ENCODE results near the gene MRPS33. TPM values are rescaled to one million over a fixed set of nuclear protein-coding genes. Genes with fewer than 3 reads are reported as not detected.
"Not testable (repeated sequence)": the region's sequence is repeated elsewhere in the genome, so short reads cannot be mapped to it uniquely, and the experiment has no call there.

Gene MRPS33
- total and polyA plus RNA-seq, 2 of the 8 experiments (the other 6 are each of a cell fraction or from before 2014, with no cell fraction given), result 22.9 to 62.6 TPM

DNA sequence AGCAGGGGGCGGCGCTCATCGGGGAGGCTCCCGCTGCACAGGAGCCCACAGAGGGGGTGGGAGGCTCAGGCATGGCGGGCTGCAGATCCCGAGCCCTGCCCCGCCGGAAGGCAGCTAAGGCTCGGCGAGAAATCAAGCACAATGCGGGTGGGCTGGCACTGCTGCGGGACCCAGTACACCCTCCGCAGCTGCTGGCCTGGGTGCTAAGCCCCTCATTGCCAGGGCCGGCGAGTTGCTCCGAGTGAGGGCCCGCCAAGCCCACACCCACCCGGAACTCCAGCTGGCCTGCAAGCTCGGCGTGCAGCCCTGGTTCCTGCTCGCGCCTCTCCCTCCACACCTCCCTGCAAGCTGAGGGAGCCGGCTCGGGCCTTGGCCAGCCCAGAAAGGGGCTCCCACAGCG is 57.8 kb downstream of the MRPS33 start:
- H4K20me1 ChIP-seq (replicated peaks in 1 of 2; ENCODE audit: control insufficient read depth in 1 of 2, insufficient read depth in 2 of 2, low read length in 2 of 2), result not testable (repeated sequence)

More for the DNA sequence above, 57.8 kb downstream of the MRPS33 start:
- not testable (repeated sequence) for H4K8ac ChIP-seq (ENCODE audit: extremely low read depth, insufficient read depth, low read length); DNase-seq (ENCODE audit: low read depth in 1 of 2, low spot score in 2 of 2); H3K27me3 ChIP-seq (replicated peaks in 1 of 4; ENCODE audit: control insufficient read depth in 3 of 4, extremely low read depth in 1 of 4, insufficient read depth in 3 of 4, low read length in 3 of 4); H3K4me2 ChIP-seq (ENCODE audit: insufficient read depth in 1 of 2, low read depth in 2 of 2, low read length in 2 of 2); H2AFZ ChIP-seq (ENCODE audit: low read length); H3K18ac ChIP-seq (ENCODE audit: extremely low read depth, low read length); H3K4me3 ChIP-seq (ENCODE audit: extremely low read depth in 1 of 4, insufficient read depth in 2 of 4, low read depth in 3 of 4, low read length in 4 of 4); H3K9ac ChIP-seq (replicated peaks in 1 of 4; ENCODE audit: extremely low read depth in 1 of 4, low read depth in 3 of 4, low read length in 3 of 4); H3K14ac ChIP-seq (ENCODE audit: insufficient read length); H2BK12ac ChIP-seq (ENCODE audit: low read depth, low read length); H3K56ac ChIP-seq (replicated peaks; ENCODE audit: insufficient read length, low read depth, low read length); H3K79me1 ChIP-seq (ENCODE audit: low read depth, low read length); H3K36me3 ChIP-seq (ENCODE audit: control insufficient read depth in 2 of 4, insufficient read depth in 4 of 4, low read length in 3 of 4); H3K4ac ChIP-seq (replicated peaks; ENCODE audit: insufficient read length, low read depth, low read length); H3K23ac ChIP-seq (ENCODE audit: insufficient read length); H4K91ac ChIP-seq (replicated peaks; ENCODE audit: insufficient read length, low read length); H2BK15ac ChIP-seq (ENCODE audit: low read length); H3K23me2 ChIP-seq (ENCODE audit: low read depth, low read length); H2AK5ac ChIP-seq (ENCODE audit: low read depth, low read length); H3K79me2 ChIP-seq (ENCODE audit: control insufficient read depth in 1 of 2, insufficient read depth in 2 of 2, low read length in 2 of 2); H3K27ac ChIP-seq (ENCODE audit: low read depth, low read length); H2BK120ac ChIP-seq (replicated peaks; ENCODE audit: low read depth, low read length); H2BK20ac ChIP-seq (ENCODE audit: low read length); H3K4me1 ChIP-seq (replicated peaks in 1 of 4; ENCODE audit: control insufficient read depth in 3 of 4, insufficient read depth in 4 of 4, low read length in 3 of 4); H4K5ac ChIP-seq (ENCODE audit: insufficient read length, low read depth, low read length); H2BK5ac ChIP-seq (ENCODE audit: low read depth, low read length); FAIRE-seq
- peaks cover 5 to 11% of the 10 kb centered on the region in 2 experiments for H3K9me3 ChIP-seq (ENCODE audit: insufficient read depth in 2 of 2, low read depth in 1 of 2, low read length in 1 of 2)
- WGBS, 2 experiments (ENCODE audit: extremely low coverage in 1 of 2, insufficient coverage in 1 of 2, insufficient read length in 1 of 2, insufficient replicate concordance in 2 of 2, low coverage in 1 of 2, low lambda C conversion rate in 2 of 2, missing lambda C conversion rate in 1 of 2), result 93% methylated on average over 5 of the region's 25 CpGs; no CpG with 5 or more reads in 1 of the 2 experiments
- POLR2A ChIA-PET (ENCODE audit: partially characterized antibody), result interaction anchor here (1.1 kb wide), 1 partner anchor 19 kb away, joined by 3 read pairs; no protein-coding TSS in a partner anchor
- CTCF ChIA-PET (ENCODE audit: partially characterized antibody), result interaction anchor here (0.8 to 1.1 kb wide), 4 partner anchors 127 to 282 kb away, joined by 3 to 4 read pairs (median 4); no protein-coding TSS in a partner anchor

Small RNAs within 50 kb of the gene (small RNA-seq; reads per million reads assigned to genes)
- gene RNU4-74P (ENCODE audit: insufficient read depth), result not detected

Other genes starting within 250 kb of the MRPS33 start
- 30.2 and 32.6 TPM in 2 replicates for gene BRAF, start 90.0 kb downstream of the MRPS33 start, total RNA-seq (2021; fragmentation: NEBNext Ultra II Directional; extraction: Animal tissue kit (Norgen Biotek cat#: 25700))
- gene BRAF, start 90.0 kb downstream of the MRPS33 start, polyA plus RNA-seq (2011; rRNA removed), result 7.7 and 11.4 TPM in 2 replicates
- gene TMEM178B, start 59.1 kb upstream of the MRPS33 start, total RNA-seq (2021; fragmentation: NEBNext Ultra II Directional; extraction: Animal tissue kit (Norgen Biotek cat#: 25700)), result 15.8 and 18.1 TPM in 2 replicates
- 4.4 and 5.3 TPM in 2 replicates for gene TMEM178B, start 59.1 kb upstream of the MRPS33 start, polyA plus RNA-seq (2011; rRNA removed)

Measured in H1 (cell line).